Activated CD4-positive, CD25-positive, alpha-beta regulatory T cell (primary cell): ENCODE results near the gene PRPF6.

Experiments
- DNase-seq, 4 experiments: peaks; one replicate each; lab custom pipeline; 2025; lab: John Stamatoyannopoulos, UW

PRPF6 gene

GRCh38 chr20:63945921-63946920 lies 34.7 kb upstream of the PRPF6 start:
- no peak for DNase-seq

- no peak for DNase-seq
Observed at GRCh38 chr20:63946986-63947637, 33.8 kb upstream of the PRPF6 start.

GRCh38 chr20:63947638-63948456 lies 33.1 kb upstream of the PRPF6 start:
- DNase-seq = no peak

GRCh38 chr20:63950701-63951397 lies 30.1 kb upstream of the PRPF6 start:
- DNase-seq = no peak

- no peak for DNase-seq
Observed at GRCh38 chr20:63951398-63952209, 29.3 kb upstream of the PRPF6 start.

GRCh38 chr20:63952210-63952535 lies 28.8 kb upstream of the PRPF6 start:
- DNase-seq = no peak

GRCh38 chr20:63952769-63953168 lies 28.2 kb upstream of the PRPF6 start:
- no peak for DNase-seq

- DNase-seq = no peak
Observed at GRCh38 chr20:63953764-63954429, 27.0 kb upstream of the PRPF6 start.

- no peak for DNase-seq
Observed at GRCh38 chr20:63955281-63955826, 25.6 kb upstream of the PRPF6 start.

GRCh38 chr20:63955827-63956663 lies 24.9 kb upstream of the PRPF6 start, which contains the start of gene UCKL1:
Gene UCKL1 (minus strand): TSS chr20:63956416. CDS start chr20:63956372, 44 bp downstream.
- peak; percentile 76 to 86 (median 82) for DNase-seq

GRCh38 chr20:63956664-63957003 lies 24.3 kb upstream of the PRPF6 start:
- no peak for DNase-seq

GRCh38 chr20:63957004-63957689 lies 23.8 kb upstream of the PRPF6 start:
- DNase-seq = peak; percentile 32 to 58 (median 47)

GRCh38 chr20:63957690-63958441 lies 23.1 kb upstream of the PRPF6 start:
- peak in 2 of 4 experiments; percentile 25 to 26 for DNase-seq

GRCh38 chr20:63958471-63958870 lies 22.5 kb upstream of the PRPF6 start:
- no peak for DNase-seq

GRCh38 chr20:63958964-63959698 lies 21.8 kb upstream of the PRPF6 start:
- DNase-seq = no peak

GRCh38 chr20:63959699-63960075 lies 21.2 kb upstream of the PRPF6 start:
- DNase-seq = no peak
